SJCRH30 (cell line): ENCODE results near the gene RAB38. TPM values are rescaled to one million over a fixed set of nuclear protein-coding genes. Genes with fewer than 3 reads are reported as not detected.

ENCODE experiments used
- DNase-seq, 2 experiments: peaks; one replicate each; pipeline ENCODE4 v3.0.0-alpha.2; 2015 to 2020
- H3K27ac ChIP-seq: fragments of 250-450 bp; sonication (Bioruptor Pico); 2 replicates; pipeline ENCODE4 v1.5.1; 2020; ENCODE audit warnings: mild to moderate bottlenecking, moderate library complexity
- H3K27me3 ChIP-seq: fragments of 250-450 bp; sonication (Bioruptor Pico); 2 replicates; pipeline ENCODE4 v1.5.1; 2020; ENCODE audit warnings: mild to moderate bottlenecking, moderate library complexity
- H3K36me3 ChIP-seq: fragments of 250-450 bp; sonication (Bioruptor Pico); 2 replicates; pipeline ENCODE4 v1.5.1; 2020; ENCODE audit warnings: mild to moderate bottlenecking, moderate library complexity
- H3K4me1 ChIP-seq: fragments of 250-450 bp; sonication (Bioruptor Pico); 2 replicates; pipeline ENCODE4 v1.5.1; 2020; ENCODE audit warnings: mild to moderate bottlenecking, moderate library complexity
- H3K4me3 ChIP-seq: fragments of 250-450 bp; sonication (Bioruptor Pico); 2 replicates; pipeline ENCODE4 v1.5.1; 2020; ENCODE audit warnings: mild to moderate bottlenecking, moderate library complexity
- H3K9me3 ChIP-seq: fragments of 250-450 bp; sonication (Bioruptor Pico); replicated peaks from 2 replicates; pipeline ENCODE4 v1.5.1; 2020; ENCODE audit warnings: mild to moderate bottlenecking, moderate library complexity
- total RNA-seq: library from RNA; depleted of rRNA; stranded (reverse); fragments of >200 nt; shearing (Covaris generic); gene quantifications from 2 replicates; pipeline ENCODE4 v1.2.3, GENCODE V29; 2014

RAB38 gene
- total RNA-seq, 1 experiment from 2014 or later, result not detected

DNA sequence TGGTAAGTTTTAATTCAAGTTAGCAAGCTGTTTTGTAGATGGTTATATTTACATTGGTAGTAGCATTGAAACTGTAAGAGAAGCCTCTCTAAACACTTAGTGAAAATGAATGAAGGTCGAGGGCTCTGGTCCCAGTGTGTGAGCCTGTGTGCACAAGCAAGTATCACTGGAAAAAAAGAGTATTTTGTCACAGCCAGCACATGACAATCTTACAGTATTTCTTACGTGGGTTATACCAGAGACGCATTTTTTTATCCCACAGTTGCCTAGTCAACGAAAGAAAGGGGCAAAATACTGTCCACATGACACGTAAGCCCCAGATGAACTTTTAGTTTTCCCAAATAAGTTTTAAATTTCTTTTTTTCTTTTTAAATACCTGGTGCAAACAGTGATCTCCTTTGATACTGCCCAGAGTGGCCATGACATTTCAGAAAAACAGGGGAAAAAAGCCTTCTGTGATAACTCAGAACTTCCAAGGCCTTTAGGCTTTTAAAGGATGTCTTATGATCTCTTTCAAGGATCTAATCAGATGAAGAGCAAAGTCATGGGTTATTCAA, 23.5 kb downstream of the RAB38 start:
- Histone ChIP-seq H3K4me3 (no peak overlapping the region), H3K9me3 (no peaks in the 10 kb centered on the region), H3K4me1 (no peaks in the 10 kb centered on the region), H3K36me3 (no peaks in the 10 kb centered on the region), H3K27ac (no peak overlapping the region), H3K27me3 (no peaks in the 10 kb centered on the region)
- no peak for DNase-seq

DNA sequence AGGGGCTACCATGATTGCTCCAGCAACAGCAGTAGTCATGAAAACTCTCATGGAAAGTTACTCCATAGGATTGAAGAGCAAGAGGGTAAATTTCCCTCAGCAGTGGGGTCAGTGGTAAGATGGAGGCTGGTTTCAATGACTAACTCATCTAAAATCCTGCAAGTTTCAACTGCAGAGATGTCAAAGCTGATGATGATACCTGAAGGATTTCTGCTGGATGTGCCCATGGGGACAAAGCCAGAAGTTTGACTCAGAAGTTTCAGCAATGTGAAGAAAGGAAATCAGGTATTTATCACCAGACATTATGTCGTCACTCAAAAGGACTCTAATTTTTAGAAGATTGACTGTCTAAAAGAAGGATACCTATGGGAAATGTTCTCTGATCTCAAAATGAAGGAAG, 29.1 kb downstream of the RAB38 start:
- no peak overlapping the region for H3K27ac ChIP-seq
- no peaks in the 10 kb centered on the region for H3K36me3 ChIP-seq
- no peak overlapping the region for H3K4me3 ChIP-seq
- H3K4me1 ChIP-seq, result no peaks in the 10 kb centered on the region
- no peak for DNase-seq
- H3K27me3 ChIP-seq, result no peaks in the 10 kb centered on the region; the same call in 1 of the 2 replicates
- no peaks in the 10 kb centered on the region; the same call in 1 of the 2 replicates for H3K9me3 ChIP-seq

DNA sequence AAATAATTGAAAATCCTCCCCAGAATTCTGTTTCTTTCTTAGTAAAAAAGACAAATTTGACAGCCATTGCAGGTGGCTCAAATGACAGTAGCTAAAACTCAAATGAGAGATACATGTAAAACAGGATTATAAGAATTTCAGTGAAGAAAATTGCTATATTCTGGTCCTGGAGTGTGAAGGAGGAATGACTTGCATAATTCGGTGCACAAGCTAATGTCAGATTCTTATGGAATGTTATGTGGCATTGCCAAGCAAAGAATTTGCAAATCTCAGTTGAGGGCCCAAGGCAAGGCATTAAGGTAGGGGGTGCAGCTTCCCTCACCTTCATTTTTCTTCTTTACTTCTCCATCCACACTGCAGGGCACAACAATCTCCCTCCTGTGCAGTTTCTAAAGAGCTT, 35.4 kb downstream of the RAB38 start:
- no peaks in the 10 kb centered on the region; the same call in 1 of the 2 replicates for H3K27me3 ChIP-seq
- H3K4me3 ChIP-seq, result no peak overlapping the region
- no peak overlapping the region for H3K27ac ChIP-seq
- no peaks in the 10 kb centered on the region for H3K4me1 ChIP-seq
- H3K9me3 ChIP-seq, result no peaks in the 10 kb centered on the region; the same call in 1 of the 2 replicates
- DNase-seq, result no peak
- H3K36me3 ChIP-seq, result no peaks in the 10 kb centered on the region

DNA sequence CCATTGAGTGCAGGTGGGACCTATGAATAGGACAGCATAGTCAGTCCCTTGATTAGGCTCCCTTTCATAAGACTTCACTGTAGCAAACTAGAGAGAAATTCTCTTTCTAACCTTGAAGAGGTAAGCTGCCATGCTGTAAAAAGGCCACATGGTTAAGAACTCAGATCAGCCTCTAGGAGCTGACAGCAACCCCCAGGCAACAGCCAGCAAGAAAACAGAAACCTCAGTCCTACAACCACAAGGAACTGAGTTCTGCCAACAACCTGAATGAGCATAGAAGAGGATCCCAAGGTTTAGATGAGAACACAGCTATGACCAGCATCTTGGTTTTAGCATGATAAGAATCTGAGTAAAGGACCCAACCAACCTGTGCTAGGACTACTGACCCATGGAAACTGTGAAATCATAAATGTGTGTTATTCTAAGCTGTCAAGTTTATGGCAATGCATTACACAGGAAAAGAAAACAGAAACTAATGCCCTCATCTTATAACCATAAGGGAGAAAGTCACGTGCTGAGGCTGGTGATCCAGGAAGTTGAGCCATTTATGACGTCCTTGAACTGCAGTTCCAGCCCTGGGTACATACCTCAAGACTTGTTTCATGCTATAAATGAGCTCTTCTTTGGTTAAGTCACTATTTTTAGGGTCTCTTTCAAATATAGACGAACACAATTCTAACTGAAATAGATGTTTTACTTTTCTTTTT, 43.3 kb downstream of the RAB38 start:
- no peaks in the 10 kb centered on the region for H3K27me3 ChIP-seq
- no peaks in the 10 kb centered on the region for H3K4me1 ChIP-seq
- no peak overlapping the region for H3K4me3 ChIP-seq
- no peak for DNase-seq
- no peaks in the 10 kb centered on the region for H3K9me3 ChIP-seq
- no peak overlapping the region for H3K27ac ChIP-seq
- H3K36me3 ChIP-seq, result no peaks in the 10 kb centered on the region

DNA sequence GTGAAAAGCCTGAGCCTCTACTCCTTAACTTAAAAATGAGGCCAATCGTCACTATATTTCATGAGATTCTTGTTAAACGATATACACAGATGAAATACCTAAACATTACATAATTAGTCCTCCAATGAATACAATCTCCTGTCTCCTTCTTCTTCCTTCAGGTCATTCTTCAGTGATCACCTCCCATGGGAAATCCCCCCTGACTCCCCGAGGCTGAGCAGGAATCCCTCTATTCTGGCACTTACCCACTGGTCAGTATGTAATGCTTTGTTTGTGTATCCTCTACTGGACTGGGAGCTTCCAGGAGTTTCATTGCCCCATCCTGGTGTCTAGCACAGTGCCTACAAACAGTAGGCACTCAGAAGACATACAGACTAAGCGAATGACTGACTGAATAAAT, 52.3 kb downstream of the RAB38 start:
- Histone ChIP-seq H3K4me1 (no peaks in the 10 kb centered on the region), H3K27me3 (no peaks in the 10 kb centered on the region), H3K27ac (no peak overlapping the region), H3K4me3 (no peak overlapping the region), H3K9me3 (no peaks in the 10 kb centered on the region), H3K36me3 (no peaks in the 10 kb centered on the region)
- no peak for DNase-seq

DNA sequence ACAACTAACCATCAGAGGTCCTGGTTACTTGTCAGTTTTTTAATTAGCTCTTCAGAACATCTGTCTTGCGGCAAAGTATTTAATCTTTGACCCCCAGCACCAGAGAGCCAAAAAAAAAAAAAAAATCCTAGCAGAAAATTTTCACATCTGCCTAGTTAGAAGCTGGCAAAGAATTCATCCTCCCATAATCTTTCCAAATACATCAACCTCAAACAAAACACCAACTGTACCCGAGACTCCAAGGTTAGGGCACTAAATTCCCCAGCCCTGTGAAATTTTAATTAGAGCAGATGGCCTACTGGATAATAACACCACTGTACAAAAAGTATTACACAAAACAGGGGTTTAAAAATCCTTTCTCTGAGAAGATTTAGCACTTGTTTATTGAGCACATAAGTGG, 55.7 kb downstream of the RAB38 start:
- H3K27me3 ChIP-seq, result peaks cover 3% of the 10 kb centered on the region; the same call in 1 of the 2 replicates
- no peaks in the 10 kb centered on the region for H3K36me3 ChIP-seq
- no peaks in the 10 kb centered on the region for H3K9me3 ChIP-seq
- no peak overlapping the region for H3K4me3 ChIP-seq
- peak in 1 of 2 experiments; percentile 29 for DNase-seq
- H3K4me1 ChIP-seq, result 0 out of 2 replicates have a peak, but pooled peaks cover 3% of the 10 kb centered on the region
- H3K27ac ChIP-seq, result no peak overlapping the region

DNA sequence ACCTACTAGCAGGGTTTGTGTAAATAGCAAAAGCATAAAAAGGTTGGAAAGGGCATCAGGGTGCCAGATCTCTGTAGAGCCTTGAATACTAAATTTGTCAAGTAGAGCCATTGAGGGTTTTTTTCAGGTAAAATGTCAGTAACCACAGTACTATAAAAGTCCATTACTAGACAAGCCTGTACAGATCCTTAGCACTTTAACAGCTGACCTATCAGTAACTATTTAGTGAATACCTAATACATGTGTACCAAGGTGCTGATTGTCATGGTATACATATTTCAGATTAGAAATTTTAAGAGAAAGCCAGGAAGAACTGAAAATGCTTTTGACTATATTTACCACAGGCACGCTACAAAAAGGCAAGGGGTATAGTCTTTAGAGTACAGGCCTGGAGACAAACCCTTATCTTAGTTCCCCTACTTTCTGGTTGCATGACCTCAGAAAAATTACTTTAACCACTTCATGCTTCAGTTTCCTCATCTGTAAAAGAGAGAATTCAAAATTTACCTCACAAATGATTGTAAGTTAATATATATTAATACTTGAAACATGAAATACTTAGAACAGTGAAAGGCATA, 57.9 kb downstream of the RAB38 start:
- no peak overlapping the region for H3K4me3 ChIP-seq
- no peaks in the 10 kb centered on the region for H3K36me3 ChIP-seq
- no peak overlapping the region for H3K27ac ChIP-seq
- H3K4me1 ChIP-seq, result 0 out of 2 replicates have a peak, but pooled peaks cover 3% of the 10 kb centered on the region
- H3K27me3 ChIP-seq, result peaks cover 8% of the 10 kb centered on the region; the same call in 1 of the 2 replicates
- DNase-seq, result no peak
- H3K9me3 ChIP-seq, result no peaks in the 10 kb centered on the region

DNA sequence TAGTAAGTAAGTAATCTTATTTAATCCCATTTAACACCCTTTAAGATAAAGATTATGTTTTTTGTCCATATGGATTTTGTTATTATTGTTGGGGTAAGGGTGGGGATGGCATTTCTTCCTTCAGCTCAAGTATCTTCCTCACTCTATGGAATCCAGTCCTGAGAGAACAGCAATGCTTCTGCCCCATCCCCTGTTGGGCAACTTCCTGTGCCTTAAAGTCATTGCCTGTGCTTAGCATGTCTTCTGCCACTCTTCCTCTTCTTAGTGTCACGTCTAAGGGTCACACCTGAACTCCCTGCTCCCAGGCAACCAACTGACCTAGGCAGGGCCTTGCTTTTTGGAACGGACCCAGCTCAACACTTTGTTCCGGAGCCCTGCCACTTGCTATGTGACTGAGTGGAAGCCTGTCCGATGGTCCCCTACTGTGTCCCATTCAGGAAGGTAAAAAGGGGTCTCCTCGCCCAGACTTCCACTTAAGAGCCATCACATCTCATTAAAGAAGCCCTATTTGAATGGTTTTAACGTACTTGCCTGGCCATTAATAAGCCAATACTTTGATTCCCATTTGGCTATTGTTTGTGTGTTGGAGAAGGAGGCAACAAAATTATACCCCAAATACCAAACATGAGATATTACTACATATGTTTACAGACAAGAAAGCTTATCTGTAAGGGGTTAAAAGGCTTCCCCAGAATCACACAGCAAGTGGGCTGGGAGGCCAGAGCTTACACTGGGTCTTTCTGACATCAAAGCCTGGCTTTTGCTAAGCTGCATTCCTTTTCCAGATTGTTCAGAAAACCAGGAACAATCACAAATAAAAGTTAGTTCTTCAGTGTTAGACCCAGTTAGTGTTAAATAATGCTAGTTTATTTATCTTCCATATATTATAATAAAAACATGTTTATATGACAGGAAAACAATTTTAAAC, 59.2 kb downstream of the RAB38 start:
- Histone ChIP-seq H3K9me3 (no peaks in the 10 kb centered on the region), H3K4me1 (0 out of 2 replicates have a peak, but pooled peaks cover 3% of the 10 kb centered on the region), H3K36me3 (no peaks in the 10 kb centered on the region), H3K4me3 (no peak overlapping the region), H3K27me3 (peaks cover 8% of the 10 kb centered on the region; the same call in 1 of the 2 replicates), H3K27ac (no peak overlapping the region)
- no peak for DNase-seq

DNA sequence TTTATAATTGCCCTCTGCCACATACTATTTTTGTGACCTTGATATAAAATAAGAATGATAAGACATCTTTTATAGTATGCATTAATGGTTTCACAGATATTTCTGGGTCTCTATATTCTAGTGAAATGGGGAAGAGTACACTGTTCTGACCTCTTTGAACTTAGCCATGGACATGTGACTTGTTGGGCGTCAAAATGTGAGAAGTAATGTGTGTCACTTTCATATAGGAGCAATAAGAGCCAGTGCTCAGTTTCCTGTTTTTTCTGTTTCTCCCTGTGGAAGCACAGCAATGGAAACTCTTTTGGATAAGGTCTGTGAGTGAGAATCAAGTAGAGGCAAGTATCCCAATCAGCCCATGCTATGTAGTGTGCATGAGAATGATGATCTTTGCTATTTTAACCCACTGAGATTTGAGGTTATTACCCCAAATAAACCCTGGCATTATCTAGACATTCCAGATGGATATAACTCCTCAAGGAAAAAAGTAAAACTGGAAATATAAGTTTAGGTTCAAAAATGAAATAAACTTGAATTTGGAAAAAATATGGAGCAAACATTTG, 60.7 kb downstream of the RAB38 start:
- no peaks in the 10 kb centered on the region for H3K9me3 ChIP-seq
- no peaks in the 10 kb centered on the region for H3K36me3 ChIP-seq
- H3K4me1 ChIP-seq, result 0 out of 2 replicates have a peak, but pooled peaks cover 3% of the 10 kb centered on the region
- peaks cover 8% of the 10 kb centered on the region; the same call in 1 of the 2 replicates for H3K27me3 ChIP-seq
- no peak overlapping the region for H3K27ac ChIP-seq
- no peak for DNase-seq
- no peak overlapping the region for H3K4me3 ChIP-seq

DNA sequence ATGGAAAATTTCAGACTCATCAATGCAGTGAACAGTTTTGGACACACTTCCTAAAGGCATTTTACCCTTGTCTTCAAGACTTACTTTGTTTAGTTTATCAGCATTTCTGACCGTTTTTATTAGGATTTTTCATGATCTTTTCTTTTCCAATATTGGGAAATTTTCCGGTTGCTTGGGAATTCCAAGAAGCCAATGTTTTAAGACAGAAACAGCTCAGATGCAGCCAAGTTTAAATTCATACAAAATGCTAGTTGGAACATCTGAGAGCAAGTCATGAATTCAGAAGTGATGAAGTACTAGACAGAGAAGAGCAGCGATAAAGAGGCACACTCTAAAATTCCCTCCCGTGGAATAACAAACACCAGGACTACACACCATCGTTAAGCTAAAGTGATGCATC, 68.6 kb downstream of the RAB38 start:
- Histone ChIP-seq H3K4me3 (no peak overlapping the region), H3K27me3 (no peaks in the 10 kb centered on the region), H3K27ac (no peak overlapping the region), H3K4me1 (no peaks in the 10 kb centered on the region), H3K9me3 (no peaks in the 10 kb centered on the region), H3K36me3 (no peaks in the 10 kb centered on the region)
- no peak for DNase-seq

DNA sequence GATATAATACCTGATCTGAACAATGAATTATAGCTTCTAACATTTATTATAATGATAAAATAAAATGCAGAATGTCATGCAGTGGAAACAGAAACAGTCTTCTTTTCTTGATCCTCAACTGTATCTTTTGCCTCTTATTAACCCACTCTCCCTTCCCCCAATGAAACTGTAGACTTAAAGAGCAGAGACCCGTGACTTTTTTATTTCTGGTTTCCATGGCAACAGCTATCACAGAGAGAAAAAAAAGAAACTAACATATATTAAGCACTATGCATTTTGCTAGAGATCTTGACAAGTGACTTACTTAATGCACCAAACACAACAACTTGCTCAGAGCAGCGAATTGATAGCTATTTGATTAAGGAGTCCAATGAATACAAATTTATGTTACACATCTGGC, 69.3 kb downstream of the RAB38 start:
- Histone ChIP-seq H3K27ac (no peak overlapping the region), H3K36me3 (no peaks in the 10 kb centered on the region), H3K4me1 (no peaks in the 10 kb centered on the region), H3K4me3 (no peak overlapping the region), H3K27me3 (no peaks in the 10 kb centered on the region), H3K9me3 (no peaks in the 10 kb centered on the region)
- DNase-seq, result no peak

DNA sequence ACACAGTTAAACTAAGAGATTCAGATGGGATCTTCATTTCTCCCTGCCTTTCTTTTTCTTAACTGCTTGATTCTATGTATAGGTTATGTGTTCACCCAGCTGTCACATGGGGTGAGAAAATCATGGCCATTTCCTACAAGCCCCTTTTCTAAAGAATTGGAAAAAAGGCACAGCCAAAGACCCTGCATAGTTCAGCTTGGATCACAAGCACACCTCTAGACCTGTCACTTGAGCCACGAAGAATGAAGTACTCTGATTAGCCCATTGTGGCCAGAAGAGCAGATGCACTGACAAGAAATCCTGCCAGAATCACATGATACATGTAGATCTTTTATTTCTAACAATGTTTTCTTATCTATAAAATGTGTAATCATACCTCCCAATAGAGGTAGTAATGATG, 69.7 kb downstream of the RAB38 start:
- Histone ChIP-seq H3K9me3 (no peaks in the 10 kb centered on the region), H3K36me3 (no peaks in the 10 kb centered on the region), H3K4me3 (no peak overlapping the region), H3K27me3 (no peaks in the 10 kb centered on the region), H3K27ac (no peak overlapping the region), H3K4me1 (no peaks in the 10 kb centered on the region)
- no peak for DNase-seq

DNA sequence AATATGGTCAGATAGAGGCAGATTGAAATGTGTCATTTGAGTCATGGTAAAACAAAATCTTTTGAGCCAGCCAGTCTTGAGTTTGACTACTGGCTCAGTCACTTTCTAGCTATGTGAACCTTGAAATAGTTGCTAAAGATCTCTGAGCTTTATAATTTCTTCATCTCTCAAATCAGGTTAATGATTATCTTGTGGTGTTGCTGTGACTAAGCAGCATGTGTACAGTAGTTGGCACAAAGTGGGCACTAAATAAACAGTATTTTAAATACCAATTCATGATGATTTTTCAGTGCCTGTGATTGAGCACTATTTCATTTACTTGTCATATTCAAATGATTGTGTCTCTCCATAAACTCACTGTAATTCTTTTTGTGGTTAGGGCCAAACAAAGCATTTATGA, 70.8 kb downstream of the RAB38 start:
- no peak for DNase-seq
- Histone ChIP-seq H3K36me3 (no peaks in the 10 kb centered on the region), H3K9me3 (no peaks in the 10 kb centered on the region), H3K27me3 (peaks cover under 1% of the 10 kb centered on the region; the same call in 1 of the 2 replicates), H3K4me1 (no peaks in the 10 kb centered on the region), H3K27ac (no peak overlapping the region), H3K4me3 (no peak overlapping the region)
